Right ventricle myocardium superior (tissue), 1 donor: Measurements from ENCODE around the gene HDAC9. TPM values are rescaled to one million over a fixed set of nuclear protein-coding genes. Genes with fewer than 3 reads are reported as not detected.

ENCODE experiments used
- ATAC-seq: fragments of 200-7000 bp; cut with Tn5 transposase; one replicate; pipeline ENCODE4 v1.9.1; 2020; ENCODE audit warnings: mild to moderate bottlenecking; ENCODE audit not compliant: poor library complexity
- DNase-seq: peaks from one replicate; pipeline ENCODE4 v3.0.0-alpha.2; 2020
- intact Hi-C: fragments of 100-400 bp; cut with DNase I; formaldehyde crosslinking; loops from one replicate; pipeline ENCODE4 v1.11.2; 2022
- total RNA-seq: library from RNA; stranded (reverse); fragmentation: NEBNext Ultra II Directional; extraction: Animal tissue kit (Norgen Biotek cat#: 25700); gene quantifications from one replicate; pipeline ENCODE4 v1.2.1, GENCODE V29; 2021
- donor health status: DM: no; HTN: yes; CAD: no; lungs with severe emphysema.

HDAC9 gene
- total RNA-seq, 1 donor from 2014 or later: 22.8 TPM

DNA sequence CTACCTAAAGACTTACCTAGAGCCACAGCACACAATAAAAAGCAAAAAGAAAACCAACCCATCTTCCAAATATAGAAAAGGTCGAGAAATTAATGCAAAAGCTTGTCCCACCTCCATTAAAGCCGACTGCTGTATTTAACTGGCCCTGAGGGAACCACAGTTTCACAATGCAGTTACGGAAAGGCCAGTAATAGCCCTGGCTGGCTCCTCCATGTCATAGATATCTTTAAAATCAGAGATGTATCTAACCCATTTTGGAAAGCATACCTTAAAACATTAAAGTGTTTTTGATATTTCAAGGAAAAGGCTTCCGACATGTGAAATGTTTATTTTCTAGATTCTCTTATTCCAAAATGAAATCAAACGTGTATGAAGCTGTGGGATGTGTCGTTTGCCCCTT lies 23.0 kb downstream of the HDAC9 start:
- DNase-seq (no peak), ATAC-seq (no peak)
- intact Hi-C loops: no loop called here

DNA sequence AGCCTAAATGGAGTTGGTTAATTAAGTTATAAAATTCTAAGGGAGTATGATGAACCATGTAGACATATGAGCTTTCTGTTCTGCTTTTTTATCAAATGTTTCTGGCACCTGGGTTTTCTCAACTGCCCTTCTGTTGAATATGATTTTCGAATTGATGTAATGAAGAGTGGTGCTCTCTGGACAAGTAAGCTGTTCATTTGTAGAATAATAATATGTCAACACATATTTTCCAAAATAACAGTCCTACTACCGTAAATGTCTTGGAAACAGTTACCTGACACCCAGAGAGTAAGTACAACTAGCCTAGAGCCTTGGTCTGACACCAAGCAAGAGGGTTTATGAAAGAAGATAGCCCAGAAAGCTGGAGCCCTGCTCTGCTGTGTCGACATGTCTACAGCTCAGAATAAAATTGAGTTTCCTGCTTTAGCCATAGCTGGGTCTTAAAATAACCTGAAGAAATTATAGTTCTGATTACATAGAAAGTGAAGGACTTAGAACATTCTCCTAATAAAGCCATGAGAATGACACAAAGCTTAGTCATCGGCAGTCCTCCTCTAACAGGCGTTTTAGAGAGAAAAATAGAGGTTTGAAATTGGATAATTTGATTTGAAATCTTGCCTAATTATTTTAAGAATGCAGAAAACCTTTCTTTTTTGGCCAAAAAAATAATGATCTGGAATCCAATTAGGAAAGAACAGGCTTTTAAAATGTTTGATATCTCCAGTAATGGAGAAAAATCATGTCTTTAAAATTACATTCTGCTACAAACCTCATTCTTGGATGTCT lies 25.1 kb downstream of the HDAC9 start:
- intact Hi-C loops: no loop called here
- ATAC-seq: peak; percentile 56
- no peak for DNase-seq

DNA sequence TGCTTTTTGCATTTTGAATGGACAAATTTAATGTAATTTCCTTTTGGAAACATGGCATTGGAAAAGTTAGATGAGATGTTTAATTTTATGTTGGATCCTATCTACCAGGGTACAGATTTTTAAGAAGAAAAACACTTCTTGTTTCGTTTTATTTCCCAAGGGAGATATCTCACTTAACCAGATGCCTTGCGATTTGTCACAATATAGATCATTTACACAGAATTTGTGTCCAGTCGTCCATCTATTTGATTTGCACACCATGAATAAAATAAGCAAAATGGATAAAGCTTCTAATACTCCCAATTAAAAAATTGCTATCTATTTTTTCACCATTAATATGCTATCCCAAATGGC lies 25.7 kb downstream of the HDAC9 start:
- ATAC-seq: no peak
- intact Hi-C loops: no loop called here
- no peak for DNase-seq

DNA sequence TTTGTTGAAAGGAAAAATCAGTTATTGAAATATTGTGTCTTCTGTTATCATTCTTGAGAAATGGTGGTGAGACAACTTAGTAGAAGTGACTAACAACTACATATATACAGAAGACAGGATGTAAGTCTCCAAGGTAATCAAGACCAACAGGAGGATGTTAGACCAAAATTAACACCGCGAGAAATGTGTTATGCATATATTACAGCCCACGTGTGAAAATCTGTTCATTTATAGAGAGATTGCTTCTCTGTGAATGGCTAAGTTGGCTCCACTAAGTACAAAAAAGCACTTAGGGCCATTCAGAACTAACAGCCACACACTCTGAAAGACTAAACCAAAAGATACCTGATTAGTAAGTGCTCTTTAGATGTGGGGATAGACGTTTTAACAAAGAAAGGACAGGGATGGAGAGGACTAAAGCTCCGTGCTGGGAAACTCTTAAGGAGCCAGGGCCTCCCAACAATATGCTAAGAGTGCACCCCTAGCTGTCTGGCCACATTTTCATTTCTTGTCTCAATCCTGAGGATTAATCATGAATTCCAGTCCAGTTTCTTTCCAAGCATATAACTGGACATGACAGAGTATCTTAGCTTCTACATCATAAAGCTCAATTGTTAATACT lies 26.5 kb downstream of the HDAC9 start:
- DNase-seq (no peak), ATAC-seq (no peak)
- intact Hi-C loops: no loop called here

DNA sequence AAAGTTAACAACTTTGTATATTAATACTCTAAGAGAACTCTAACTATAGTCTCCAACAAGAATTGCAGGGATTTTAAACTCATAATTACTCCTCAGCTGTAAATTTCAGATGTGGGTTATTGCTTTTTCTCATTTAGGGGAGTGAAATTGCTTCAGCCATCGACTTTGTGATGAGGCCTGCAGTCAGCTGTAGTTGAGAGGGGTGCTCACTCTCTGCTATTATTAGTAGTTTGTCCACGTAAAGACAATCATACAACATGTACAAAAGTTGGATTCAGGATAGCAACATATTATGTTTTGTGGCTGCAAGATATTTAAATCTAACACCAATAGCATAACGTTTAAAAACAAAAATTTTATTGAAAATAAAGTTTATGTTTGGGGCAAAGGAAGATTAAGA lies 28.7 kb downstream of the HDAC9 start:
- peak; percentile 52 for ATAC-seq
- intact Hi-C loops: no loop called here

DNA sequence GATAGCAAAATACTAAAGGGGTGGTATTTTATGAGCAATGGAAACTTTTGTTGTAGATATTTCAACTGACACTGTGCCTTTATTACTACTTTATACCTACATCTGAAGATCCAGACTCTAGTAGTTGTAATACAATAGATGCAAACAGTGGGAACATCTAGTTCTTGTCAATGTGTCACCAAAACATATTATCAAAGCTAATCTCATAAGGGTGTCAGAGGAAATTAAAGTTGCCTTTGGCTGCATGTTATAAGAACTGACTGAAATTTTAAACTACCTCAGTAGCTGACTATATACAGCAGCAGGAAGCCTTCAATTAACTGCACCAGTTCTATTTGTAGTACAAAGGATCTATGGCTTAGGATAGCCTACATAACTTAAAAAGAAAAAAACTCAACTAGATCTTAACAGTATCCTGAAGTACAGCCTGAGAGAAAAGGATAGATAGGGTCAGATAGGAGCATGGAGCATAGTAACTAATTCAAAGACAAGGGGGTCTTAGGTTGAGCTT lies 30.9 kb downstream of the HDAC9 start:
- intact Hi-C loops: no loop called here

More for the DNA sequence above, 28.7 kb downstream of the HDAC9 start:
- DNase-seq: no peak

DNA sequence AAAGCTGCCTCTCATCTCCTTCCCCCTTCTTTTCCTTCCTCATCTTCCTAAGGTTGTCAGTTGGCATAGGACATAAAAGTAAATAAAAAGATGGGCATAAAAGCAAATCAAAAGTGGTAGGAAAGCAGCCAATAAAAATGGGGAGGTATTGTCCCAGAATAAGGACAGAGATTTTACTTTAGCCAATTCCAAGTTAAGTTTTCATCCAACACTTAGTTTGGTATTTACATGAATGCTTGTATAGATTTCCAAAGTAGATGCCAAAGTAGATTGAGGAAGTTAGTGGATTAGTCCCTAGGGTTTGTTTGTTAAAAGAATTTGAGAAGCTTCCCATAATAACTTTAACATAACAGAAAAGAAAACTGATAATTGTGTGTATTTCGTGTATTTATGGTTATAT lies 33.7 kb downstream of the HDAC9 start:
- ATAC-seq: no peak
- intact Hi-C loops: no loop called here
- DNase-seq: no peak

More for the DNA sequence above, 30.9 kb downstream of the HDAC9 start:
- DNase-seq (no peak), ATAC-seq (peak; percentile 20)

DNA sequence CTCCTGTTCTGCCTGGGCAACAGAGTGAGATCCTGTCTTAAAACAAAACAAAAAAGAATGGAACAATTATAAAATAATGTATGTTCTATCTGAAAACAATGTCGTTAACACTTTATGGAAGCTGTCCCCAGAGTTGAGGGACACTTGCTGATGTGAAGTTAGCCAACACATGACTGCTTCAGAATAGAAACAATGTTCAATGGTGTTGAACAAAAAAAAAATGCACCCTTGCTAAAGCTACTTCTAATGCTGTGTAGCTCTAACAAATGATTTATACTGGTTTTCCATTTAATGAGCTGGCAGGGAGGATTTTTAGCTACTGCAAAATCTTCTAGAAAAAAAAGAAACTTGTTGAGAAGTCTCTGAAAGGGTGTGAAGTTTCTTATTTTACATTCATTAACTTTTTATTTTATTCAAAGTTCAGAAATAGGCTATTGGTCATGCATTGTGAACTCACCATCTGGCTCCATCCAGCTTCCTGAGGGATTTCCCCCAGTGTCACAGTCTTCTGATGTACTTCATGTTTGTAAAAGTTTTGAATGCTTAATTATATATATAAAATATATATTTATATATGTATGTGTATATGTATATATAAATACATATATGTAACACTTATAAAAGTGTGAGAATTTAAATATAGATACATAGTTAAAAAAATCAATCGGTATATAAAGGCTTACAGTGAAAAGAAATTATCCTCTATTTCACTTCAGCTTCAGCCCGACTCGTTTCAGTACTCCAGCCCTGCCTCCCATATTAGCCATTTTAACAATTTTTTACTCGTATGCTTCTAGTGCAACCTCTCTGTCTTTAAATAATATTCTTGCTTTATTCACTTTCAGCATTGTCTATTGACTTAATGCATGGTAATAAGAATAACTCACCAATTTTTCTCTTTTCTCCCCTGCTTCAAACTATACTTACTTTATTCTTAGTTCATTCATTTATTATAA lies 35.0 kb downstream of the HDAC9 start:
- no peak for ATAC-seq
- DNase-seq: no peak

DNA sequence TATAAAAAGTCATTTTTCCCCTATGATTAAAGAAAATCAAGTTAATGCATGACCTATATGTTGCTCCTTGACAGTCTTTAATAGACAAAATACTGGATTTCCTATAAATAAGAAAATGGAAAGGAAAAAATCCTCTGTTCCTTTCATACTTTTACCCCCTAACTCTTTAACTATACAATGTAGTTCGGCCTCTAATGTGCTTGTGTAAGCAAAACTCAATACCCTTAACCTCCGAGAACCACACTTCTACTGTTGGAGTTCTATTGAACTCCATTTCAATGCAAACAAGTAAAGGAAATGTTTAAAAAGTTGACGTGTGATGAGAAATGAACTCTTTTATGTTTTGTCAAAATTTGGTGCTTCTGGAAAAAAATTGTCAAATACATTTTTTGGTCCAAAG lies 36.0 kb downstream of the HDAC9 start:
- DNase-seq: no peak
- no peak for ATAC-seq
- intact Hi-C loops: no loop called here

More for the DNA sequence above, 35.0 kb downstream of the HDAC9 start:
- intact Hi-C loops: no loop called here

DNA sequence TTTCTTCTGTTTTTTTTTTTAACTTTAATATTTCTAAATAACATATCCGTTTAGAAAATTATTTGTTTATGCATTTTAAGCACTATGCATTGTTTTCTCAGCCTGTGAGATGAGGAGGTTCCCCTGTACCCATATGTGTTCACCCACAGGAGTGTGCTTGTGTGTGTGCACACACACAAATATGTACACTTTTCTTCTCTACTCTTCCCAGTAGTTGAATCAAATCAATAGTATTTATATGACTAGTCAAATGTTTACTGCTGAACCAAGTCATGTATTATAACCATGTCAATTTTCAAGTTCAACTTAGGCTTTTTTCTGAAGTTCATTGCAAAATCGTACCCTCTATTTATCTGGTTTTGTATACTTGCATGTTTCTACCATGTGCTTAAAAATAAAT lies 37.3 kb downstream of the HDAC9 start:
- no peak for ATAC-seq
- intact Hi-C loops: no loop called here
- no peak for DNase-seq

DNA sequence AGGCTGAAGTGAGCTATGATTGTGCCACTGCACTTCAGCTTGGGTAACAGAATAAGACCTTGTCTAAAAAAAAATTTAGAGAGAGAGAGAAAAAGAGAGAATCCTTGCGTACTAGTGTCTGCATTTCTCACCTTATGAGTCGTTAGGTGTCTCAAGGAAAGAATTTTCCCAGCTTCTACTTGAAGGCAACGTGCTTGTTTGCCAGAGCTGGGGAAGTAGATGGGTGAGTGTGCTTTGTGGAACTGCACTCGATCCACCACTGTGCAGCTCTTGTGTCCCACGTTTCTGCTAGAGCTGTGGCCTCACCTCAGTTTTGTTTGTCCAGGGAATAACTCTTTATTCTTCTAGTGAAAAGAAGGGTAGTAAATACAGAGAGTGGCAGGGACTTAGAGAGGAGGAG lies 38.9 kb downstream of the HDAC9 start:
- ATAC-seq: no peak
- no peak for DNase-seq
- intact Hi-C loops: no loop called here

DNA sequence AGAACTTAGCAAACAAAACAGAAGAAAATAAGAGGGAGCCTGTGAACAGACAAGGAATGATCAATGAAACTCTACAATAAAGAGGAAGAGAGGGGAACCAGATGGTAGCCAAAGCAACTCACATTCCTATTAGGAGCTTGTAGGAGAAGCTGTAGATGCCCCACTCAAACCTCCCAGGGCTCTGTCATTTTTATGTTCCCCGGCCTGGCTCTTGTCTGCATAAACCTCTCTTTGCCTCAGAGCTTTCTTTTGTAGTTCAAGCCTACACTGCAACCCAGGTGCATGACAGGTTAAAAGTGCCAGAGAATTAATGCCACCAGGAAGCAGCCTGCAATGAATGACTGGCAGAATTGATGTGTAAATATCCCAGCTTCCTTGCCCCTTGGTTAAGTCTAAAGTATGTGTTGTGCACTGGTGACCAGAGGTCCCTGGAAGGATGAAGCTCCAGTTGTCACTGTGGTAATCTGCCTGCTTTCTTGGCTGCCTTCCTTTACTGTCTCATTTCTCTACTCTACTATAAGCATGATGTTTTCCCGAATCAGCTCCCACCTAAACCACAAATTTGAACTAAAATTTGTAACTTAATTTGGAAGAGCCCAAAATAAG lies 40.4 kb downstream of the HDAC9 start:
- DNase-seq (no peak), ATAC-seq (no peak)
- intact Hi-C loops: no loop called here

DNA sequence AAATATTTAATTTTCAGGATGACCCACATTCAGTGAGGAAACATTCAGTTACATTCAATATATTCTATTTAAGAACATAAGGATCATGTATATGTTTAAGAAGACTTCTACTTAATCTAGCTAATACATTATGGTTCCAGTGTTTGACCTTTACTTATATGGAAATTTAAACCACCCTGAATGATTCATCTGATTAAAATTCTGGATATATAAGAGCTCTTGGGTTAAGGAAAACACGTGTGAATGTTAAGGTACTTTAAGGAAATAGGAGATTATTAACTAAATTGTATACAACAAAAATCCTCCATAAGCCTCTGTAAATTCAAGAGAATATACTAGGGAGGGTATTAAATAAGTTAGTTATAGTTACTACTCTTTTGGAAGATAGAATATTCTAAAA lies 40.9 kb downstream of the HDAC9 start:
- ATAC-seq (no peak), DNase-seq (no peak)
- intact Hi-C loops: no loop called here

DNA sequence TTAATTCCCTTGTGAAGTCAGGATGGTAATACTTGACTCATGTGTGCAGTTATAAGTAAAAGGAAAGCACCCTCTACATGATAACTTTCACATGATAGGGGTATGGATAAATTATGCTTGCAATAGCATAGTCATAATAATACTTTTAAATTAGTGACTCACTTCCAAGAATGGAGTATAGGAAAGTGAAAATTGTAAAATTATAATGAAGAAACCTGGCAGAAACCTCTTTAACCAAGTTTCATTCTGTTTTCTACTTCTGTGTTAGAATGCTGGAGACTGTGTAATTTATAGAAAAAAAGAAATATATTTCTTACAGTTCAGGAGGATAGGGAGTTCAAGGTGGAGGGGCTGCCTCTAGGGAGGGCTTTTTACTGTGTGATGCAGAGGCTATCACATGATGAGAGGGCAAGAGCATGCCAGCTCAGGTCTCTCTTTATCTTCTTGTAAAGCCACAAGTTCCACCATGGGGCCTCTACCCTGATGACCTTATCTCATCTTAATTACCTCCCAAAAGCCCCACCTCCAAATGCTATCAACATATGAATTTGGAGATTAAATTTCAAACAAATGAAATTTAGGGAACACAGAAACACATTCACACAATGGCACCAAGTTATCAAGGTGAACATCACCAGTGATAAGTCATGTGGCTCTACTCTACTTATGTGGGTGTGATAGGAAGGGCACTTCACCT lies 43.2 kb downstream of the HDAC9 start:
- intact Hi-C loops: no loop called here
- no peak for ATAC-seq

DNA sequence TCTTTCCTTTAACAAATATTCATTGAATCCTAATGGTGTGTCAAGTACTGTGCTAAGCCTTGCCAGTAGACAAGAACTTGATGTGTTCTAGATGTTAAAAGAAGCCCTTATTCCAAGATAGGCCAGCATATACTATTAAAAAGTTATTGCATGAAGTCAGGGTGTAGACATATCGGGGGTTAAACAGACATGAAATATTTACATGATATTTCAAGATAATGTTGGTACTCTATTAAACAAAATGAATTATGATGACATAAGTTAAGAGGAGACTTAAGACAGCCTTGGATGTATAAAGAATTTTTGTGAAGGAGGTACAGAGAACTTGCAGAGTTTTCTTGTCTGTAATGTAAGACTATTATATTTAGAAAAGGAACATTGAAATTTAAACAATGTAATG lies 44.8 kb downstream of the HDAC9 start:
- DNase-seq (no peak), ATAC-seq (no peak)
- intact Hi-C loops: no loop called here

More for the DNA sequence above, 43.2 kb downstream of the HDAC9 start:
- no peak for DNase-seq

DNA sequence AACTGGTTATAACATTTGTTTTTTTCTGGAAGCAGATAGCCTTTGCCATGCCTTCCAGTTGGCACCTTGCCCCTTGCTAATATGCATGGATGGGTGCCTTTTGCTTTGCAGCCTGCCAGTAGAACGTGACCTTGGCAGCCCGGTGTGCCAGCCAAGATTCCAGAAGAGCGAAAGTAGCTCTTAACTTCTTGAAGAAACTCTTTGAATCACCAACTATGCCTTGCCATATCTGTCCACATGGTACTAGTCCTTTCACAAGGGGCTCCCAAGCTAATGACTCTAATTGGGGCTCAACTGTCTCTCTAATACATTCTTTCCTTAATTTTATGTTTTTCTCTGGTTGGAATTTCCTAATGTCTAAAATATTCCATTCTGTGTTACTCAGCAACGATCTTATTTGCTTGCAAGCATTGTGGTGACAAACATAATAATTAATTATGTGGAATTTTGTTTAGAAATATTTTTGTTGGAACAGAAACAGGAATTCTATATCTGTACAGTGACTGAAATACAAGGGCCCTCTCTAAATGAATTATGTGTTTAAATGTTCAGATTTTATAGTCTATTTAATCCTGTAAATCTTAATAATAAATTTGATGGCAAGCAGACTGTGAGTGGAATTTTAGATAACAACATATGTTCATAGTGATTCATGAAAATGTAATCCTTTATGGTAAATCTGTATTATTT lies 45.8 kb downstream of the HDAC9 start:
- intact Hi-C loops: no loop called here
- ATAC-seq (peak; percentile 91), DNase-seq (peak; percentile 63)

DNA sequence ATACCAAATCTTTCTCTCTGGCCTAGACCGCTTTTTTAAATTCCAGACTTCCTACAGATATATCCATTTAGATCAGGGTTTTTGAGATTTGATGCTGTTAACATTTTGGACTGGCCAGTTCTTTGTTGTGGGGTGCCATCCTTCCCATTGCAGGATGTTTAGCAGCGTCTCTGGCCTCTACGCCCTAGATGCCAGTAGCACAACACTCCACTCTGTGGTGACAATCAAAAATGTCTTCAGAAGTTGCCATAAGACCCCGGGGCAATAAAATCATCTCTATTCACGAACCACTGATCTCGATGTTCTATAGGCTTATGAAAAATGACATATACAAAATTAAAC lies 46.3 kb downstream of the HDAC9 start:
- intact Hi-C loops: no loop called here
- DNase-seq: no peak
- ATAC-seq: peak; percentile 51

DNA sequence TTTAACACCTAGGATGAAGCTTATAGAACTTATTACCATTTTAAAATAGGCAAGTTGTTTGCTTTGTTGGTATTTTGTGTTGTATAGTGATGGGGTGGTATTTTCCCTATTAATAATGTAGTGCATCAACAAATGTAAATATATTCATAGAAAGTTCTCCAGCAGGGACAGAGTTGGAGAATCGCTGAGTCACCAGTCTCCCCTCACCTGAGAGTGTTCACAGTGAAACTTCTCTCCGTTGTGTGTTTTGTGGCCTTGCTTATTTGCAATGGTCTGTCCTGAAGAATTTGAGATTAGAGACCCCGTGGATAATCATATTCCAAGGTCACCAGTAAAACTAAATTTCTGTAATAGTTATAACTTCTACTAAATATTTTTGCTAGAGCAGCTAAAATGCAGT lies 51.0 kb downstream of the HDAC9 start:
- intact Hi-C loops: no loop called here
- ATAC-seq (no peak), DNase-seq (no peak)
